Chondrocyte (in vitro differentiated cells): Measurements from ENCODE around the gene SCMH1. TPM values are rescaled to one million over a fixed set of nuclear protein-coding genes. Genes with fewer than 3 reads are reported as not detected.

ENCODE experiments used
- DNase-seq: peaks from one replicate; pipeline ENCODE4 v3.0.0; 2021; ENCODE audit warnings: mixed read lengths, low spot score
- H3K27ac Mint-ChIP-seq: one replicate; pipeline ENCODE4 v1.8.0; 2021; ENCODE audit warnings: mild to moderate bottlenecking, moderate library complexity, mixed read lengths; ENCODE audit not compliant: unreplicated experiment
- H3K27me3 Mint-ChIP-seq: 2 replicates; pipeline ENCODE4 v1.8.0; 2021; ENCODE audit warnings: low read depth, mixed read lengths
- H3K36me3 Mint-ChIP-seq: 2 replicates; pipeline ENCODE4 v1.8.0; 2021; ENCODE audit warnings: low read depth, mixed read lengths
- H3K4me1 Mint-ChIP-seq: 2 replicates; pipeline ENCODE4 v1.8.0; 2021; ENCODE audit warnings: low read depth, mild to moderate bottlenecking, mixed read lengths
- H3K4me3 Mint-ChIP-seq: one replicate; pipeline ENCODE4 v1.8.0; 2021; ENCODE audit warnings: mild to moderate bottlenecking, moderate library complexity, mixed read lengths; ENCODE audit not compliant: unreplicated experiment
- H3K9me3 Mint-ChIP-seq: 2 replicates; pipeline ENCODE4 v1.8.0; 2021; ENCODE audit warnings: low read depth, mixed read lengths
- total RNA-seq: library from RNA; stranded (reverse); gene quantifications from 3 replicates; pipeline ENCODE4 v1.2.1, GENCODE V29; 2021
- TF ChIP-seq, protein P1 (sequence below): fragments of 200-600 bp; sonication (generic); IDR thresholded peaks from 2 replicates; pipeline ENCODE4 v1.5.0; 2021; ENCODE audit warnings: antibody characterized with exemption, mild to moderate bottlenecking, moderate library complexity

SCMH1 gene
- total RNA-seq, 1 donor from 2014 or later = 29.5 TPM

DNA sequence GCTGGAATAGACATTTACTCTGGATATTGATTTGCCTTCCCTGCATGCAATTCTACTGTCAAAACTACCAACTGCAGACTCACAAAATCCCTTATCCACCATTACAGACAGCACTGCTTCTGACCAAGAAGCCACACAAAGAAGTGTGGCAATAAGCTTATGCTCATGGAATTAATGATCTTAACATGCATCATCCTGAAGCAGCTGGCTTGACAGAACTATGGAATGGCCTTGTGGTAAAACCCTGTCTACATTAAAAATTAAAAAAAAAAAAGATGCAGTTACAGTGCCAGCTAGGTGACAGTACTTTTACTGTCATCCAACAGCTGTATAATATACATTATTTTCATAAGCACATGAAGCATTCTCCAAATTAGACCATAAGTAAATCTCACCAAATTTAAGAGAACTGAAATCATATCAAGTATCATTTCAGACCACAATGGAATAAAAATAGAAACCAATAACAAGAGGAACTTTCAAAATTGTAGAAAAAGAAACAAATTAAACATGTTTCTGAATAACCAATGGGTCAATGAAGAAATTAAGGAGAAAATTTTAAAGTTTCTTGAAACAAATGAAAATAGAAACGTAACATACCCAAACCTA, 70.7 kb downstream of the SCMH1 start:
- Mint-ChIP-seq H3K9me3 (peaks cover 25% of the 10 kb centered on the region), H3K4me3 (no peak overlapping the region), H3K27me3 (no peaks in the 10 kb centered on the region), H3K4me1 (no peaks in the 10 kb centered on the region), H3K27ac (no peak overlapping the region), H3K36me3 (peaks cover 24% of the 10 kb centered on the region)
- TF ChIP-seq, protein P1, sequence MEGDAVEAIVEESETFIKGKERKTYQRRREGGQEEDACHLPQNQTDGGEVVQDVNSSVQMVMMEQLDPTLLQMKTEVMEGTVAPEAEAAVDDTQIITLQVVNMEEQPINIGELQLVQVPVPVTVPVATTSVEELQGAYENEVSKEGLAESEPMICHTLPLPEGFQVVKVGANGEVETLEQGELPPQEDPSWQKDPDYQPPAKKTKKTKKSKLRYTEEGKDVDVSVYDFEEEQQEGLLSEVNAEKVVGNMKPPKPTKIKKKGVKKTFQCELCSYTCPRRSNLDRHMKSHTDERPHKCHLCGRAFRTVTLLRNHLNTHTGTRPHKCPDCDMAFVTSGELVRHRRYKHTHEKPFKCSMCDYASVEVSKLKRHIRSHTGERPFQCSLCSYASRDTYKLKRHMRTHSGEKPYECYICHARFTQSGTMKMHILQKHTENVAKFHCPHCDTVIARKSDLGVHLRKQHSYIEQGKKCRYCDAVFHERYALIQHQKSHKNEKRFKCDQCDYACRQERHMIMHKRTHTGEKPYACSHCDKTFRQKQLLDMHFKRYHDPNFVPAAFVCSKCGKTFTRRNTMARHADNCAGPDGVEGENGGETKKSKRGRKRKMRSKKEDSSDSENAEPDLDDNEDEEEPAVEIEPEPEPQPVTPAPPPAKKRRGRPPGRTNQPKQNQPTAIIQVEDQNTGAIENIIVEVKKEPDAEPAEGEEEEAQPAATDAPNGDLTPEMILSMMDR = no peak
- DNase-seq = no peak

DNA sequence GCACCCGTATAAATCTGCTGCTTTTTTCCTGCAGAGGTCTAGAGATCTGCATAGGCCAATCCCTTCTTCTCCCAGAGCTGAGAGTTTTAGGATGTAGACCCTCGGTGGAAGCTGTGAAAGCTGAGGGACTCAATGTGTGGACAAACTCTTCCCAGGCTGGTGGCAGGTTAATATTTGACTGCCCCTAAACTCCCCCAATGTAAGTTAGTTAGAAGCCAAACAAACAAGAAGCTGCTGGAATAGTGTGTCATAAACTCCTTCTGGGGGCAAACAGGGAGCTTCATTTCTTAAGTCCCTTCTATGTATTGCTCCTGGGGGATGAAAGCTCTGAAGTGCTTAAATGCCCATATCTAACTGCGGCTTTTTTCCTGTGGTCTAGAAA, 72.3 kb downstream of the SCMH1 start:
- Mint-ChIP-seq H3K4me1 (no peaks in the 10 kb centered on the region), H3K27ac (no peak overlapping the region), H3K36me3 (peaks cover 18% of the 10 kb centered on the region), H3K9me3 (peaks cover 19% of the 10 kb centered on the region), H3K4me3 (no peak overlapping the region), H3K27me3 (no peaks in the 10 kb centered on the region)
- TF ChIP-seq, protein P1 = no peak
- DNase-seq = no peak

DNA sequence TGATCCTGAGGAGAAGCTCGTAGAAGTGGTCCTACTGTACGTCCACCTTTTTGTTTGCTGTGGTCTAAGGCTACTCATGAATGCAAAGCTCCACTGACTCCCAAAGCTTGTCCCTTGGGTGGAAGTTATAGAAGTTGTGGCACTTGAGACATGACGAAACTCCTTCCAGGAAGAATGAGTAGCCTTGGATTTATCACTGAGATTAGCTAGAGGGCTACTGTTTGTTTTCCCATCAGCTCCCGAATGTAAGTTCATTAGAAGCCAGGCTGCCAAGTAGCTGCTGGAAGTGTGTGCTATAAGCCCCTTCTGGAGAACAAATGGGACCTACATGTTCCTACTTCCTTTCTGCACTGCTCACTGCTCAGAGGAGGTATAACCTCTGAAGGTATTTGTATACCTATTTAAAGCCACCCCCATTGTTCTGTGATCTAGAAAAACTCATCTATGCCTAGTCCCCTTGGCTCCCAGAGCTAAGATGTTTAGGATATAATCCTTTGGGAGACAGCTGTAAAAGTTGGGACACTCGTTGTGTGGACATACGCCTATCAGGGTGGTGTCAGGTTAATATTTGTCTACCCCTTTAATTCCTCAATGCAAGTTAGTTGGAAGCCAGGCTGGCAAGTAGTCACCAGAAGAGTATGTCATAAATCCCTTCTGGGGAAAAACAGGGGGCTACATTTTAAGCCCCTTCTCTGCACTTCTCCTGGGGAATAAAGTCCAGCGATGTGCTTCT, 72.9 kb downstream of the SCMH1 start:
- H3K36me3 Mint-ChIP-seq = peaks cover 17% of the 10 kb centered on the region
- peaks cover 19% of the 10 kb centered on the region for H3K9me3 Mint-ChIP-seq
- no peak overlapping the region for H3K27ac Mint-ChIP-seq
- H3K4me3 Mint-ChIP-seq = no peak overlapping the region
- no peaks in the 10 kb centered on the region for H3K27me3 Mint-ChIP-seq
- no peaks in the 10 kb centered on the region for H3K4me1 Mint-ChIP-seq
- TF ChIP-seq, protein P1 = no peak
- DNase-seq = no peak

DNA sequence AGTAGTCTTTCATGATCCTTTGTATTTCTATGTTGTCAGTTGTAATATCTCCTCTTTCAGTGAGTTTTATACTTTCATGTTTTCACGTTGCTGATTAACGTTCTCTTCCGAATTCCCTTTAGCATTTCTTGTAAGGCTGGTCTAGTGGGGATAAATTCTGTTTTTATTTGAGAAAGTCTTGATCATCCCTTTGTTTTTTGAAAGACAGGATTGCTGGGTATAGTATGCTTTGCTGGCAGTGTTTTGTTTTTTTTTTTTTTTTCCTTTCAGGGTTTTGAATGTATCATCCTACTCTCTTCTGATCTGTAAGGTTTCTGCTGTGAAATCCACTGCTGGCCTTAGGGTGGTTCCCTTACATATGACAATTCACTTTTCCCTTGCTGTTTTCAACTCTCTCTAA, 74.4 kb downstream of the SCMH1 start:
- peaks cover 19% of the 10 kb centered on the region for H3K9me3 Mint-ChIP-seq
- no peak overlapping the region for H3K4me3 Mint-ChIP-seq
- H3K27me3 Mint-ChIP-seq = no peaks in the 10 kb centered on the region
- H3K36me3 Mint-ChIP-seq = peaks cover 16% of the 10 kb centered on the region
- TF ChIP-seq, protein P1 = no peak
- DNase-seq = no peak
- H3K27ac Mint-ChIP-seq = no peak overlapping the region
- H3K4me1 Mint-ChIP-seq = no peaks in the 10 kb centered on the region

DNA sequence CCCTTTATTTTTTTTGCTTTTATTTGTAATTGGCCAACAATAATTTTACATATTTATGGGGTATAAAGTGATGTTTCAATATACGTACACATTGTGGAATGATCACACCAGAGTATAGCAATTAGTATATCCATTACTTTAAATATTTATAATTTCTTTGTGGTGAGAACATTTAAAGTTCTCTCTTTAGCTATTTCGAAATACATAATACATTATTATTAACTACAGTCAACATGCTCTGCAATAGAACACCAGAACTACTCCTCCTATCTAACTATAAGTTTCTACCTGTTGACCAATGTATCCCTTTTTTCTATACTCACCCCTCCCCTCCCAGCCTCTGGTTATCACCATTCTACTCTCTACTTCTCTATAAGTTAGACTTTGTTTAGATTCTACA, 77.4 kb downstream of the SCMH1 start:
- TF ChIP-seq, protein P1 = no peak
- Mint-ChIP-seq H3K36me3 (peaks cover 17% of the 10 kb centered on the region), H3K27me3 (no peaks in the 10 kb centered on the region), H3K4me3 (no peak overlapping the region), H3K27ac (no peak overlapping the region), H3K9me3 (peaks cover 19% of the 10 kb centered on the region), H3K4me1 (no peaks in the 10 kb centered on the region)
- no peak for DNase-seq
